ENCODE measurements around the gene ASMT.

Gene ASMT

DNA sequence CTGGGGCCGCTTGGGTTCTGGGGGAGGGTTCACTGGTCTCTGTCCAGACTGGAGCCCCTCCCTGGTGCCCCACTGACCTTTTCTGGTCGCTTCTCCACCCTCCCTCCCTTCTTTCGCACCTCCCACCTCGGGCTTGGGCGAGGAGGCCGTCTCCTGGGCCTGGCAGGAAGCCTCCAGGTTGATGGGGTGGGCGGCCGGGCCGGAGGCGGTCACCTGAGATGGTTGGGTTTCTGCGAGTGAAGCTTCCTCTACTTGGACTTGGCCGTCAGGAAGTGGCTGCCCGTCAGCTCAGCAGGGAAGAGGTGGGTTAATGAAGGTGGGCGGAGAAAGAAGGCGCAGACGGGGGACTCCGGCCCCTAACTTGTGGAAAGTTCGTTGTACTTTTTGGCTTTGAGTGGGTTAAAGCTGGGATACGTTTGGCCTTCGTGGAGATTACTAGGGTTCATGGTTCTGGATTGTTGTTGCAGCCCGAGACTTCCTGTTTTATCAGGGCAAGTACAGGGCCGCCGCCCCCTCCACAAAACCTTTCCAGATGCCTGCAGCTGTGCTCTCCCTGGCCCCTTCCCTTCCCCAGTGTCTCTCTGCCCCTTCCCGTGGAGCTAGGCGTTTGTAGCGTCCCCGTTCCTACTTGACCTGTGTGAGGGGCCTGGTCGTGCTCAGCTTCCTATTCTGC is 22.3 kb upstream of the ASMT start:
- TF ChIP-seq GATA3 (IDR thresholded peaks at IDR 0.05; ENCODE audit: low read depth, low read length), result no peak
- TF ChIP-seq GATA2 (IDR thresholded peaks at IDR 0.05; ENCODE audit: low read depth, low read length), result no peak

DNA sequence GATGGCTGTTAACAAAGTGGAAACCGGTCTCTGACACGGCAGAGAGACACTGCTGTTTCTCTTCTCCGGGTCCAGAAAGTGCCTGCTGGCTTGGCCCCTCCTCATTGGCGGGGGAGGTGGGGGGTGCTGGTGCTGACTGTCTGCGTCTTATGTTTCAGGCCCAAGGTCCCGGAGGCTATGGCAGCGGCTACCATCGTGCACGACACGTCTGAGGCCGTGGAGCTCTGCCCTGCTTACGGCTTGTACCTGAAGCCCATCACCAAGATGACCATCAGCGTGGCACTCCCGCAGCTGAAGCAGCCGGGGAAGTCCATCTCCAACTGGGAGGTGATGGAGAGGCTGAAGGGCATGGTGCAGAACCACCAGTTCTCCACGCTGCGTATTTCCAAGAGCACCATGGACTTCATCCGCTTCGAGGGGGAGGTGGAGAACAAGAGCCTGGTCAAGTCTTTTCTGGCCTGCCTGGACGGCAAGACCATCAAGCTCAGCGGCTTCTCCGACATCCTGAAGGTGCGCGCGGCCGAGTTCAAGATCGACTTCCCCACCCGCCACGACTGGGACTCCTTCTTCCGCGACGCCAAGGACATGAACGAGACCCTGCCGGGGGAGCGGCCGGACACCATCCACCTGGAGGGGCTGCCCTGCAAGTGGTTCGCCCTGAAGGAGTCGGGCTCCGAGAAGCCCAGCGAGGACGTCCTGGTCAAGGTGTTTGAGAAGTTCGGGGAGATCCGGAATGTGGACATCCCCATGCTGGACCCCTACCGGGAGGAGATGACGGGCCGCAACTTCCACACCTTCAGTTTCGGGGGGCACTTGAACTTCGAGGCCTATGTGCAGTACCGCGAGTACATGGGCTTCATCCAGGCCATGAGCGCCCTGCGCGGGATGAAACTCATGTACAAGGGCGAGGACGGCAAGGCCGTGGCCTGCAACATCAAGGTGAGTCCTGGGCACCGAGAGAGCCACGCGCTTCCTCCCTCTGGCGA is 21.3 kb upstream of the ASMT start:
- TF ChIP-seq GATA3 (IDR thresholded peaks at IDR 0.05; ENCODE audit: low read depth, low read length) (no peak), GATA2 (IDR thresholded peaks at IDR 0.05; ENCODE audit: low read depth, low read length) (no peak)

DNA sequence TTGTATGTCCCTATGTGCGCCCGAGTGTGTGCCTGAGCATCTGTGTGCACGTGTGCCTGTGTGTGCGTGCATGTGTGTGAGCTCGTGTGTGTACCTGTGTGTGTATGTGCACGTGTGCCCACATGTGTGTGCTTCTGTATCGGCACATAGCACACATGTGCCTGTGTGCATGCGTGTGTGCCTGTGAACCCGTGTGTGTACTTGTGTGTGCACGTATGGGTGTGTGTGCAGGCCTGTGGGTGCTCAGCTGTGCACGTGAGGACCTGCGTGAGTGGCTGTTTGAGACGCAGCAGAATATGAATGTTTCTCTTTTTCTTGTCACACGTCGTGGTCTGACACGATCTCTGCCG is 19.2 kb upstream of the ASMT start:
- TF ChIP-seq GATA2 (IDR thresholded peaks at IDR 0.05; ENCODE audit: low read depth, low read length), result no peak
- TF ChIP-seq GATA3 (IDR thresholded peaks at IDR 0.05; ENCODE audit: low read depth, low read length), result no peak

DNA sequence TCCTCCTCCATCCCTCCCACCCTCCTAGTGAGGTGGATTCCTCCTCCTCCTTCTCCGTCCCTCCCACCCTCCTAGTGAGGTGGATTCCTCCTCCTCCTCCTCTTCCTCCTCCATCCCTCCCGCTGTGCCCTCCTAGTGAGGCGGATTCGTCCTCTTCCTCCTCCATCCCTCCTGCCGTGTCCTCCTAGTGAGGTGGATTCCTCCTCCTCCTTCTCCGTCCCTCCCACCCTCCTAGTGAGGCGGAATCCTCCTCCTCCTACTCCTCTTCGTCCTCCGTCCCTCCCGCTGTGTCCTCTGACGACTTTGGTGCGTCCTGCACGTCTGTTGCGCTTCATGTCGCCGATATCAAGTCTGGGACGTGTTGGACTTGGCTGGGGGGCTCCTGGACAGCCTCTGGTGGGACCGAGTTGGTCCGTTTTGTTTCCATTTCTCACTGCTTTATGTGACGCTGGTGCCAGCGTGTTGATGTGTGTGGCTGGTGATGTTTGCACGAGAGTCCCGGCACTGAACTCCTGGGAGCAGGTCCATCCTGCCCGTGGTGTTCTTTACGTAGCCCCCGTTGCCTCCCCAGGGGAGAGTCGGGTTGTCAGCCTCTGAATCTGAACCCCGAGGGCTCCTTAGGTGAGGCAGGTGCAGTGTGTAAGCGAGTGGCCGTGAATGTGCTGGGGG is 18.0 kb upstream of the ASMT start:
- no peak for TF ChIP-seq GATA2 (IDR thresholded peaks at IDR 0.05; ENCODE audit: low read depth, low read length)
- TF ChIP-seq GATA3 (IDR thresholded peaks at IDR 0.05; ENCODE audit: low read depth, low read length), result no peak

DNA sequence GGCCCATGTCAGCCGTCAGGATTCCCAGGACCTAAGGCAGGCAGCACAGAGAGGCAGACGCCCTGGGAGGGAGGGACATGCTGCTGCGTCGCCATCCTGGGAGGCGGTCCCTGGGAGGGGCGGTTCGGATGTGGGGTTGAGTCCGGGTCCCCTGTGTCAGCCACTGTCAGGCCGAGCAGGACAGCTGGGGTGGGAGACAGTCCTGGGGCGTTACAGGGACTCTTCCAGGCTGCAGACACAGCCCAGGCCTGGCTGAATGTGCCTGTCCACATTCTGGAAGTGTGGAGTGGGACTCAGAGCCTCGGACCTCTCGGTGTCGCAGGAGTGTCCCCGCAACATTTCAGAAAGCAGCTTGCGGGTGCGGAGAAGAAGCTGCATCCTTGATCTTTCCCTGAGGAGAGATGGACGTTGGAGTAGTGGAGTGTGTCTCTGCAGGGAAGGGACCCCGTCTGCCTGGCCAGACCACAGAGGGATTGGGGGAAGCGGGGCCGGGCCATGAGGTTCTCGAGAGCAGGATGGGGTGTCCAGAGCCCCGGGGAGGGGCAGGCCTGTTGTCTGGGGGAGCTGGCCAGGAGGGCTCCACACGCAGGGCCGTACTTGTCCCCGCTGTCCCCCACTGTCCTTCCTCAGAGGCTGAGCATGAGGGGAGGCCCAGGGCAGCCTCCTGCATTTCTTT is 17.4 kb upstream of the ASMT start:
- TF ChIP-seq GATA2 (IDR thresholded peaks at IDR 0.05; ENCODE audit: low read depth, low read length) (no peak), GATA3 (IDR thresholded peaks at IDR 0.05; ENCODE audit: low read depth, low read length) (no peak)

DNA sequence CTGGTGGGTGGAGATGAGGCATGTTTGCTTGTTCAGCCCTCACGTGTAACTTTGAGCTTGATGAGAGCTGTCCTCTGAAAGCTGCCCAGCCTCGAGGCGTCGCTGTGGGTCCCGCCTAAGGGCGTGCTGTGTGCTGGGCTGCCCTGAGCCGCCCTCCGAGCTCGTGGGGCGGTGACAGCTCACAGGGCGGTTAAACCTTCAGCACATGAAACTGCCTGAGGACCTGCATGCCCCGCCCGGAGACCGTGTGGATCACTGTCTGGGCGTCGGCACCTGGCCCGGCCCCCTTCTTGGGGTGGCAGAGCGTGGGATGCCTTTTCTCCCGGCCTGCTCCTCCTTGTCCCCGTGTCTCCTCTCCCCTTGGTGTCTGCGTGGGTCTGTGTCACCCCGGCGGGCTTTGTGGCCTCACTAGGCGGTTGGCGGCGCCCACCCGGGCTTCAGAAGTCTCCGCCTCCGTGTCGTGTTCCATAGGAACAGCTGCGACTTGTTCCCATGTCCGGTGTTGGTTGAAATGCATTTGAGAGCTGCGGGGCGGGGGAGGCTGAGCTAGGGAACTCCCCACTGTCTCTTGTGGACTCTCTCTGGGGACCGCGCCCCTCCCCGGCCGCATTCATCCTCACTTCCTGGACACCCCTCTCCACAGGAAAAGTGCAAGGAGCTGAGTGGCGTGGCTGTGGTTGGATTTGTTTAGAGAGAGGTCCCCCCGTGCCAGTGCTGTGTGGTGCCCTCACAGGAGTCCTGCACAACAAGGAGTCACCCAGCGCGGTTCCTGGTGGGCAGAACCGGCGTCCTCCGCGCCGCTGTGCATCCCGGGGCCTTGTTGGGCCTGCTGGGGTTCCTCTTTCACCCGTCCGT is 16.6 kb upstream of the ASMT start:
- TF ChIP-seq GATA3 (IDR thresholded peaks at IDR 0.05; ENCODE audit: low read depth, low read length) (no peak), GATA2 (IDR thresholded peaks at IDR 0.05; ENCODE audit: low read depth, low read length) (no peak)

DNA sequence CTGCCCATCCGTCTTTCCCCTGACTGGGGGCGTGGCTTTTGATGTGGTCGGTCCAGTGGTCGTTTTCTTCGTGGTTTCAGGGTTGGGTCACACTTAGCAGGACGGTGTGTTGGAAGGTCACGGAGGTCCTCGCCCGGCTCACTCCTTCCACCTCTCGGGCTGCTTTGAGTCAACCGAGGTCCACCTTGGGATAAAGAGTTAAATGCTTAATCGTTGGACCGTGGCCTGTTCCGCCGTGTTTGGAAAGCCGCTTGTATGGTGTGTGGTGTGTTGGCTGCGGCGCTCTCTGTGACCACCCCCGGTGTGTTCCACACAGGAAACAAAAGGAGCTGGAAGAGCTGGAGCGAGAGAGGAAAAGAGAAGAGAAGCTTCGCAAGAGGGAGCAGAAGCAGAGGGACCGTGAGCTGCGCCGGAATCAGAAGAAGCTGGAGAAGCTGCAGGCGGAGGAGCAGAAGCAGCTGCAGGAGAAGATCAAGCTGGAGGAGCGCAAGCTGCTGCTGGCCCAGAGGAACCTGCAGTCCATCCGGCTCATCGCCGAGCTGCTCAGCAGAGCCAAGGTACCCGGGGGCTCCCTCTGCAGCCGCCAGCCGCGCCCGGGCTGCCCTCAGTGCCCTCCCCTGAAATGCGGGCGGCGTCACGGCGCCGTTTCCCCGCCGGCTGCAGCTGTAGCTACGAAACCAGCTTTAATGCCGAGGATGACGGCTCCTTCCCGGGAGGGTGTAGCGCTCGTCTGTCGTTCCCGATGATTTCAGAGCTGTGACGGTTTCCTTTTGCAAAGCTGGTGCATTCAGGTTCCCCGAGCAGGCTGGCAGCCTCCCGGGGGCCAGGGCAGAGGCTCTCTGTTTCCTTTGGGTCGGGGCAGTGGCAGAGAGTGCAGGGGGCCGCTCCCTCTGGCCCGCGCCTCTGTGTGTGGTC is 15.7 kb upstream of the ASMT start:
- no peak for TF ChIP-seq GATA2 (IDR thresholded peaks at IDR 0.05; ENCODE audit: low read depth, low read length)
- TF ChIP-seq GATA3 (IDR thresholded peaks at IDR 0.05; ENCODE audit: low read depth, low read length), result no peak

DNA sequence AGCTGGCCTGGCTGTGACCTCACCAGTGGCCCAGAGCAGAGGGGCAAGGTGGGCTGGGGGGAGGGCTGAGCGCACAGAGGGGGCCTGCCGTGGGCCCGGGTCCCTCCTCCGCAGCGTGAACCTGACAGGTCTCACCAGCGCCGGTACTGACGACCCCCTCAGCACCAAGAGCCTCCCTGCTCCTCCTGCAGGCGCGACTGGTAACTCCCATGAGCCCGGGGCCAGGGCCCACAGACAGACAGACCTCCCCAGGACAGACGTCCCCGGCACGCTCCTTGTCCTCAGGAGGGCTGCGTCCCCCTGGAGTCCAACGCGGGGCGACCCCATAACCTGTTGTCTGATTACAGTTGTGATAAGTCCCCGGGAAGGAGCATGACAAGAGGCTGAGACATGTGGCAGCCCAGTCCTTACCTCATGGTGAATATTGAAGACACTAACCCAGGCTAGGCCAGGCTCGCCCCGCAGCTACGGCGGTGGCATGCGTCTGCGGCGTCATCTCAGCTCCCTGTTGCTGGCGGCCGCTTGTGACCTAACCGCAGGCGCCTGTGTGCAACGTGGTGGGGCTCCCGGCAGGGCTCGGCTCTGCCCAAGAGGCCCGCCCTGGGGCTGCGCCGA is 15.0 kb upstream of the ASMT start:
- TF ChIP-seq GATA3 (IDR thresholded peaks at IDR 0.05; ENCODE audit: low read depth, low read length), result no peak
- TF ChIP-seq GATA2 (IDR thresholded peaks at IDR 0.05; ENCODE audit: low read depth, low read length), result no peak

DNA sequence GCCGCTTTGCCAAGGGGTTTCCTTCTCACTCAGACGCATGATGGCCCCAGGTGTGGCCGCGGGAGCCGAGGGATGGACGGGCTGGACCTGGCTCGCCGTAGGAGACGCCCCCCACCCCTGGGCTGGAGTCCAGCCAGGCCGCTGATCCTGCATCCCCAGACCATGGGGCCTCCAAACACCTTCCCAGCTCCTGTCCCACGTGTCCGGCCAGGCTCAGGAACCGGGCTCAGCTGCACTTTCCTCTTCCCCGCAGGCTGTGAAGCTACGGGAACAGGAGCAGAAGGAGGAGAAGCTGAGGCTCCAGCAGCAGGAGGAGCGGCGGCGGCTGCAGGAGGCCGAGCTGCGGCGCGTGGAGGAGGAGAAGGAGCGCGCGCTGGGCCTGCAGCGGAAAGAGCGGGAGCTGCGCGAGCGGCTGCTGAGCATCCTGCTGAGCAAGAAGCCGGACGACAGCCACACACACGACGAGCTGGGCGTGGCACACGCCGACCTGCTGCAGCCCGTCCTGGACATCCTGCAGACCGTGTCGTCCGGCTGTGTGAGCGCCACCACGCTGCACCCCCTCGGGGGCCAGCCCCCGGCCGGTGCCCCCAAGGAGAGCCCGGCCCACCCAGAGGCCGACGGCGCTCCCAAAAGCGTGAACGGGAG is 14.3 kb upstream of the ASMT start:
- TF ChIP-seq GATA2 (IDR thresholded peaks at IDR 0.05; ENCODE audit: low read depth, low read length) (no peak), GATA3 (IDR thresholded peaks at IDR 0.05; ENCODE audit: low read depth, low read length) (no peak)

DNA sequence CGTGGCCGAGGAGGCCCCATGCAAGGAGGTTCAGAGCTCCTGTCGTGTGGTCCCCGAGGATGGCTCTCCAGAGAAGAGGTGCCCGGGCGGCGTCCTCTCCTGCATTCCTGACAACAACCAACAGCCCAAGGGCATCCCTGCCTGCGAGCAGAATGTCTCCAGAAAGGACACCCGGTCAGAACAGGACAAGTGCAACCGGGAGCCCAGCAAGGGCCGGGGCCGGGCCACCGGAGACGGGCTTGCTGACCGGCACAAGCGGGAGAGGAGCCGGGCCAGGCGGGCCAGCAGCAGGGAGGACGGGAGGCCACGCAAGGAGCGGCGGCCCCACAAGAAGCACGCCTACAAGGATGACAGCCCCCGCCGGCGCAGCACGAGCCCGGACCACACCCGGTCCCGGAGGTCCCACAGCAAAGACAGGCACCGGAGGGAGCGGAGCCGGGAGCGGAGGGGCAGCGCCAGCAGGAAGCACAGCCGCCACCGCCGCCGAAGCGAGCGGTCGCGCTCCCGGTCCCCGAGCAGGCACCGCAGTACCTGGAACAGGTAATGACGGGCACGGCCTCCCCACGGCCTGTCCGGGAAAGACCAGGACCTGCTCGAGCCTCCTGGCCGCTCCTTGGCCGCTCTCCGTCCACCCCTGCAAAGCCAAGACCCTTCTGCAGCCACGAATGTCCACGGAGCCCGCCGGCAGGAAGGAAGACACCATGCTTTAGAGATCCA is 13.7 kb upstream of the ASMT start:
- TF ChIP-seq GATA3 (IDR thresholded peaks at IDR 0.05; ENCODE audit: low read depth, low read length) (no peak), GATA2 (IDR thresholded peaks at IDR 0.05; ENCODE audit: low read depth, low read length) (no peak)

DNA sequence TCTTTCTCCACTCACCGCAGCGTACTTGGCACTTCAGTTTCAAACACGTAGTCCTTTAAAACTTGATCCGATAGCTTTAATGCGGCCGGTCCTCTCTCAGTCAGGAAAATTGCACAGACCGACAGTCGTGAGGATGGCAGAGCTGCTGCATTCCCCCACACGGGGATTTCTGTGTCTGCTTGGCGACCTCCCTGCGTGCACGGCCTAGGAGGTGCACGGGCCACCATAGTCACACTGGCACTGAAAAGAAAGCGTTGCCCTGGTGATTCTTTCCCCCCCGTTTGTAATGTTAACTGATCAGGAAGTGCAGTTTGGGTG is 13.1 kb upstream of the ASMT start:
- TF ChIP-seq GATA2 (IDR thresholded peaks at IDR 0.05; ENCODE audit: low read depth, low read length), result no peak
- no peak for TF ChIP-seq GATA3 (IDR thresholded peaks at IDR 0.05; ENCODE audit: low read depth, low read length)

All from SH-SY5Y (cell line).